Left cardiac atrium (tissue), 4 donors: ENCODE data around the gene CLASP2. TPM values are rescaled to one million over a fixed set of nuclear protein-coding genes. Genes with fewer than 3 reads are reported as not detected.
"Not testable (repeated sequence)": the region's sequence is repeated elsewhere in the genome, so short reads cannot be mapped to it uniquely, and the experiment has no call there.

ENCODE experiments used
- ATAC-seq, 2 donors: fragments of 200-7000 bp; cut with Tn5 transposase; one replicate each; pipeline ENCODE4 v1.9.1; 2020; ENCODE audit warnings: mild to moderate bottlenecking in 2 of 2, moderate library complexity in 2 of 2
- DNase-seq: peaks from one replicate; pipeline ENCODE4 v3.0.0-alpha.2; 2020
- intact Hi-C, 2 donors: fragments of 100-400 bp; cut with DNase I; formaldehyde crosslinking; loops; one replicate each; pipeline versions ENCODE4 v1.14.1 to v1.15.1; 2022 to 2023
- long read RNA-seq: library from polyadenylated mRNA; unstranded; transcript quantifications from one replicate; pipeline ENCODE4 v2.0.0, GENCODE V29; 2021
- total RNA-seq, 2 donors: library from RNA; stranded (reverse); fragmentation: NEBNext Ultra II Directional; extraction: Animal tissue kit (Norgen Biotek cat#: 25700); gene quantifications; one replicate each; pipeline ENCODE4 v1.2.1, GENCODE V29; 2021
- donor health status: DM: no; HTN: yes; CAD: no.
- donor health status: DM: no; HTN: yes; CAD: no; lungs with severe emphysema.
- donor health status: DM: yes; HTN: yes; CAD: no.
- donor health status: Dilated cardiomyopathy.

The CLASP2 gene
- 10 to 100 TPM; 52.9 to 61.4 TPM for total RNA-seq
- long read RNA-seq, partial matches to known transcripts = 12 of 31 reads
- long read RNA-seq, other reads (novel, unspliced or antisense) = 19 of 31 reads

- peak; percentile 92 for DNase-seq
- peak; percentile 97 to 98 for ATAC-seq
- intact Hi-C loops = loop anchor here in 1 of 2 donors (2.0 to 5.0 kb wide), 2 partner anchors 69 to 81 kb away; no protein-coding TSS in a partner anchor
These were observed at the start of gene CLASP2 for GRCh38 chr3:33717866-33718594. Gene CLASP2 (minus strand): TSS chr3:33718254. CDS start chr3:33718002, 252 bp downstream.

DNA sequence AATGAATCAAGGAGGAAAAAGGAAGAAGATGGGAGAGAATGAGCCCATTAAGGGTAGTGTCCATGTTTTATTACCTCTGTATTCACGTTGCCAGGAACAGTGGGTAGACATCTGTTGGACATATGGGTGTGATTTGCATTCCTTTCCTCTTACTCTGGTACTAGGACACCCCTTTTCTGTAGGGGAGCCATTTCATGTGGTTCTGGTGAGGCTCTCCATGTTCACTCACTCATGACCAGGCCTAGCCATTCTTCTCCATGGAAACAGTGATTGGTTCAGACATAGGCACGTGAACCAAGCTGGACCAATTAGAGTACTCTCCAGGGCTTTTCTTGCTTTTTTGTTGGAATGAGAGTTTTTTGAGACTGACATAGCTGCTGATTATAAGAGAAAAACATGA, 40.8 kb upstream of the CLASP2 start:
- ATAC-seq = no peak
- intact Hi-C loops = no loop called here

DNA sequence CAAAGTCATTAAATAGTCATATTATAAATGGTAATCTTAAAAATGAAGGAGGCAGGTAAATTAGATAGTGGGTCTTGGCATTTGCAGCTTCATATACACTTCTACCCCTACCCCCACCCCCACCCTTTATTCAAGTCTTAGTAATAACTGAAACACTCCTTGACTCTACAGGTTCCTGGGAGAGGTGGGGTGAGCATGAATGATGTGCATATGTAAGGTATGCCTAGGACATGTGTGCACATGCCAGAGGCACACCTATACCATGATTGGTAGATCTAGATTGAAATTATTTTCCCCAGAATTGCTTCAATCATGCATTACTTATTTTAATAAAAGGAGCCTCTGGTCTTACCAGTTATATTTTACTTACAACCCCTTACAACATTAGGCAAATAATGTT, 40.2 kb upstream of the CLASP2 start:
- ATAC-seq = no peak
- DNase-seq = no peak
- intact Hi-C loops = no loop called here

More for the DNA sequence above, 40.8 kb upstream of the CLASP2 start:
- DNase-seq = no peak

DNA sequence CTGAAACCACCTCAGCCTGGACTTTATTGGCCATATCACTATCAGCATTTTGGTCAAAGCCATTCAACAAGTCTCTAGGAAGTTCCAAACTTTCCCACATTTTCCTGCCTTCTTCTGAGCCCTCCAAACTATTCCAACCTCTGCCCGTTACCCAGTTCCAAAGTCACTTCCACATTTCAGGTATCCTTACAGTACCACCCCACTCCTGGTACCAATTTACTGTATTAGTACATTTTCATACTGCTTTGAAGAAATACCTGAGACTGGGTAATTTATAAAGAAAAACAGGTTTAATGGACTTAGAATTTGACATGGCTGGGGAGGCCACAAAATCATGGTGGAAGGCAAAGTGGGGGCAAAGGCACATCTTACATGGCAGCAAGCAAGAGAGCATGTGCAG, 36.3 kb upstream of the CLASP2 start:
- intact Hi-C loops, DNase-seq, ATAC-seq: not testable (repeated sequence)

- no peak for DNase-seq
- intact Hi-C loops = no loop called here
- ATAC-seq = no peak
These were observed 33.3 kb upstream of the CLASP2 start for GRCh38 chr3:33751336-33751735.

DNA sequence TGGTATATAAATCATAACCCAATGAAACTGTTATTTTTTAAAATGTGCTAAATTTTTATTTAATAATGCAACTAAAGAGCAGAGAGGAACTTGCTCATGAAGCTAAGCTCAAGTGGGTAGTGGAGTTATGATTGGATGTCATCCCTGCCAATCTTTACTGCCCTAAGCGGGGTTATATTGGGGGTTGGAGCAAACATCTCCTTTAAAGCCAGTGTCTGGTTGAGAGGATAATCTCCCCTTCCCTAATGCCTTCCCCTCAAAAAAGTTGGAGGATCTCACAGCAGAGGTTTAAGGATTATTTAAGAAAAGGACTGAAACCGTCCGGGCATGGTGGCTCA, 32.1 kb upstream of the CLASP2 start:
- intact Hi-C loops = no loop called here
- DNase-seq (no peak), ATAC-seq (no peak)

- ATAC-seq (no peak), DNase-seq (no peak)
- intact Hi-C loops = no loop called here
These were observed 31.6 kb upstream of the CLASP2 start for GRCh38 chr3:33749546-33750210.

- ATAC-seq = no peak
- no peak for DNase-seq
- intact Hi-C loops = no loop called here
These were observed 28.5 kb upstream of the CLASP2 start for GRCh38 chr3:33746416-33747116.

DNA sequence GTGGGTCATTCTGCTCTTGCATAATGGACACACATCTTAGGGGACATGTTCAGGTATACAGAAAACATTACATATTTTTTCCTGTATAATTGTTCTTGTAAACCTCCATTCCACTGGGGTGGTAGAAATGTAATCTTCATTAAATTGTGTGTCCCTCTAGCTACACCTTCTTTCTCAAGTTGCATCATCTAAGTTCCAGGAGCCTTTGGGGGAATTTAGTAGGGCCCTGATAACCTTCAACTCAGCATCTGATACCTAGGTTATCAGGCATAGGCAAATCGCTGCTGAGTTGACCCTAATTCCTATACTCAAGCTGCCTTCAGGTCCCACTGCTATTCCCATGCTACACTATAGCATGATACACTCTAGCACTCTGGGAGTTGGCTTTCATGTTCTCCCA, 19.1 kb upstream of the CLASP2 start:
- intact Hi-C loops = no loop called here
- no peak for ATAC-seq
- DNase-seq = no peak

DNA sequence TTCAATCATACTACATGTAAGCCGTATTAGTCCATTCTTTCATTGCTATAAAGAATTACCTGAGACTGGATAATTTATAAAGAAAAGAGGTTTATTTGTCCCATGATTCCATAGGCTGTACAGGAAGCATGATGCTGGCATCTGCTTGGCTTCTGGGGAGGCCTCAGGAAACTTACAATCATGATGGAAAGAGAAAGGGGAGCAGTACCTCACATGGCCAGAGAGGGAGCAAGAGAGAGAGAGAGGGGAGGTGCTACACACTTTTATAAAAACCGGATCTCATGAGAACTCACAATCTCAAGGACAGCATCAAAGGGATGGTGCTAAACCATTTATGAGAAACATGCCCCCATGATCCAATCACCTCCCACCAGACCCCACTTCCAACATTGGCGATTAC, 14.3 kb upstream of the CLASP2 start:
- DNase-seq (no peak), ATAC-seq (no peak)
- intact Hi-C loops = no loop called here

GRCh38 chr3:33729993-33730392, 11.9 kb upstream of the CLASP2 start:
- intact Hi-C loops = no loop called here
- DNase-seq (no peak), ATAC-seq (no peak)

GRCh38 chr3:33724256-33724655, 6.2 kb upstream of the CLASP2 start:
- intact Hi-C loops = no loop called here

GRCh38 chr3:33722626-33723370, 4.7 kb upstream of the CLASP2 start:
- ATAC-seq (no peak), DNase-seq (no peak)
- intact Hi-C loops = no loop called here

More at GRCh38 chr3:33724256-33724655, 6.2 kb upstream of the CLASP2 start:
- ATAC-seq = no peak
- no peak for DNase-seq

DNA sequence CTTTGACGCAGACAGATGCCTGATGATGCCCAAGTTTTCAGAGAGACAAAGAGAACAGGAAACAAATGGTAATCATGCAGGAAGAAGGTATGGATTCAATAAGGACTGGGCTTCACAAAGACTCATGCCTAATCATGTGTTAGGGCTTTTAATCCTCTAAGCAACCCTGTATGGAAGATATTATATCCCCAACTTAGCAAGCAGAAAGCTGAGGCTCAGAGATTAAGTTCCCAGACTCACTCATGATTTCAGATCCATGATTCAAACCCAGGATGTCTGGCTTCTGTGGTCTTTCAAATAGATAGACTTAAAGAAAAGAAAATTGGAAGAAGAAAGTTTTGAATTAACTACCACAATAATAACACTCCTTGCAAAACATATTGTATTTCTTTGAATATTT, 4.1 kb upstream of the CLASP2 start:
- intact Hi-C loops = no loop called here
- no peak for ATAC-seq
- DNase-seq = no peak

GRCh38 chr3:33718595-33718907, 497 bp upstream of the CLASP2 start:
- intact Hi-C loops = loop anchor here in 1 of 2 donors (5.0 kb wide), 1 partner anchor 69 kb away; no protein-coding TSS in a partner anchor
- DNase-seq (no peak), ATAC-seq (peak; percentile 1 to 4)

- DNase-seq = peak; percentile 76
- intact Hi-C loops = loop anchor here in 1 of 2 donors (2.0 to 5.0 kb wide), 2 partner anchors 70 to 81 kb away; no protein-coding TSS in a partner anchor
These were observed 513 bp downstream of the CLASP2 start for GRCh38 chr3:33717616-33717865.

GRCh38 chr3:33716227-33716626, 1.8 kb downstream of the CLASP2 start:
- DNase-seq (no peak), ATAC-seq (no peak)
- intact Hi-C loops = loop anchor here in 1 of 2 donors (2.0 to 5.0 kb wide), 2 partner anchors 71 to 79 kb away; no protein-coding TSS in a partner anchor

More at GRCh38 chr3:33717616-33717865, 513 bp downstream of the CLASP2 start:
- peak; percentile 65 to 88 for ATAC-seq

DNA sequence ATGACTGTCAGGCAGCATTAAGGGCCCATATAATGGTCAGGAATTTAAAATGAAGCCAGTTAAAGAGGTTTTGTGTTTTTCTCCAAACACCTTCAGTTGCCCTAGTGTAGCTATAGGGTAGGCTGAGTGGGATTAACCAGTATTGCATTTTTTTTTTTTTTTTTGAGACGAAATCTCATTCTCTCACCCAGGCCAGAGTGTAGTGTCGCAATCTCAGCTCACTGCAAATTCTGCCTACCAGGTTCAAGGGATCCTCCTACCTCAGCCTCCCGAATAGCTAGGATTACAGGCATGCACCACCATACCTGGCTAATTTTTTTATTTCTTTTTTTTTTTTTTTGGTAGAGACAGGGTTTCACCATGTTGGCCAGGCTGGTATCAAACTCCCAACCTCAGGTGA, 7.0 kb downstream of the CLASP2 start:
- DNase-seq = no peak
- ATAC-seq = no peak
- intact Hi-C loops = no loop called here

DNA sequence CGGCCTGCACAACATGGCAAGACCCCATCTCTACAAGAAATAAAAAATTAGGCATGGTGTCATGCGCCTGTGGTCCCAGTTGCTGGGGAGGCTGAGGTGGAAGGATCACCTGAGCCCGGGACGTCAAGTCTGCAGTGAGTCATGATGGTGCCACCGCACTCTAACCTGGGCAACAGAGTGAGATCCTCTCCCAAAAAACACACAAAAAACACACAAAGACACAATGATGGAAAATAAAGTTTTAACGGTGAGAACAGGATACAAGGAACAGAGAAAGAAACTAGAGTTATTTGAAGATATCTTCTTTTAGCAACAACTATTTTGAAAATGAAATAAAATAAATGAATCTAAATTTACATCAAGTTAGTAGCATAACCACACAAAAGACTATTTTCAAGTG, 12.0 kb downstream of the CLASP2 start:
- DNase-seq = no peak
- no peak for ATAC-seq
- intact Hi-C loops = no loop called here

DNA sequence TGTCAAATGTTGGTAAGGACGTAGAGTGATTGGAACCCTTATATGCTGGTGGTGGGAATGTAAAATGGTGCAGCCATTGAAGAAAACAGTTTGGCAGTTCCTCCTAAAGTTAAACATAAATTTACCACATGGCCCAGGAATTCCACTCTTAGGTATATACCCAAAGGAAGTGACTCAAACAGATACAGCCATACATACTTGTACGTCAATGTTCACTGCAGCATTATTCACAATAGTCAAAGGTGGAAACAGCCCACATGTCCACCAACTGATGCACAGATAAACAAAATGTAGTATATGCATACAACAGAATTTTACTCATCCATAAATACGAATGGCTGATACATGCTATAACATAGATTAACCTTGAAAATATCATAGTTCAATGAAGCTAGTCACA, 13.2 kb downstream of the CLASP2 start:
- intact Hi-C loops = no loop called here
- DNase-seq = no peak
- no peak for ATAC-seq
